HL-60 (cell line): ENCODE results near the gene POU2F2.

Source experiments
- DNase-seq, 2 experiments: peaks; one replicate each; pipeline ENCODE4 v3.0.0-alpha.2; 2010 to 2020; ENCODE audit warnings: low read depth in 1 of 2, low spot score in 1 of 2
- H3K27ac ChIP-seq: fragments of 250-450 bp; sonication (Bioruptor Pico); replicated peaks from 2 replicates; pipeline ENCODE4 v1.5.1; 2020; ENCODE audit warnings: mild to moderate bottlenecking, moderate library complexity
- H3K27me3 ChIP-seq: fragments of 250-450 bp; sonication (Bioruptor Pico); 2 replicates; pipeline ENCODE4 v1.5.1; 2021; ENCODE audit warnings: mild to moderate bottlenecking, moderate library complexity; ENCODE audit not compliant: insufficient read depth, poor library complexity, severe bottlenecking
- H3K4me3 ChIP-seq: replicated peaks from 2 replicates; pipeline ENCODE4 v1.5.1; 2011; ENCODE audit warnings: mild to moderate bottlenecking, control low read depth, low read length; ENCODE audit not compliant: insufficient read depth
- CTCF ChIP-seq: IDR thresholded peaks from one replicate; pipeline ENCODE4 v1.5.1; 2011; ENCODE audit warnings: low read length, control low read depth, inconsistent platforms; ENCODE audit not compliant: insufficient read depth
- GABPA ChIP-seq: IDR thresholded peaks from 2 replicates; pipeline ENCODE4 v1.6.1; 2012; ENCODE audit warnings: low read depth
- POLR2AphosphoS5 ChIP-seq: IDR thresholded peaks from 2 replicates; pipeline ENCODE4 v1.6.1; 2012; ENCODE audit warnings: low read depth
- REST ChIP-seq: IDR thresholded peaks from 2 replicates; pipeline ENCODE4 v1.6.1; 2012; ENCODE audit warnings: low read depth; ENCODE audit not compliant: insufficient replicate concordance
- SPI1 ChIP-seq: IDR thresholded peaks from 2 replicates; pipeline ENCODE4 v1.6.1; 2012; ENCODE audit warnings: low read depth, mild to moderate bottlenecking, borderline replicate concordance

The POU2F2 gene

GRCh38 chr19:42130254-42130573 is 2.0 kb downstream of the POU2F2 start:
- H3K27ac ChIP-seq, result no peak overlapping the region
- TF ChIP-seq SPI1, result no peak
- TF ChIP-seq POLR2AphosphoS5, result no peak
- no peak for TF ChIP-seq GABPA
- no peak for TF ChIP-seq CTCF
- TF ChIP-seq REST, result no peak
- DNase-seq, result no peak
- H3K4me3 ChIP-seq, result no peak overlapping the region
- H3K27me3 ChIP-seq, result peaks cover 8% of the 10 kb centered on the region

DNA sequence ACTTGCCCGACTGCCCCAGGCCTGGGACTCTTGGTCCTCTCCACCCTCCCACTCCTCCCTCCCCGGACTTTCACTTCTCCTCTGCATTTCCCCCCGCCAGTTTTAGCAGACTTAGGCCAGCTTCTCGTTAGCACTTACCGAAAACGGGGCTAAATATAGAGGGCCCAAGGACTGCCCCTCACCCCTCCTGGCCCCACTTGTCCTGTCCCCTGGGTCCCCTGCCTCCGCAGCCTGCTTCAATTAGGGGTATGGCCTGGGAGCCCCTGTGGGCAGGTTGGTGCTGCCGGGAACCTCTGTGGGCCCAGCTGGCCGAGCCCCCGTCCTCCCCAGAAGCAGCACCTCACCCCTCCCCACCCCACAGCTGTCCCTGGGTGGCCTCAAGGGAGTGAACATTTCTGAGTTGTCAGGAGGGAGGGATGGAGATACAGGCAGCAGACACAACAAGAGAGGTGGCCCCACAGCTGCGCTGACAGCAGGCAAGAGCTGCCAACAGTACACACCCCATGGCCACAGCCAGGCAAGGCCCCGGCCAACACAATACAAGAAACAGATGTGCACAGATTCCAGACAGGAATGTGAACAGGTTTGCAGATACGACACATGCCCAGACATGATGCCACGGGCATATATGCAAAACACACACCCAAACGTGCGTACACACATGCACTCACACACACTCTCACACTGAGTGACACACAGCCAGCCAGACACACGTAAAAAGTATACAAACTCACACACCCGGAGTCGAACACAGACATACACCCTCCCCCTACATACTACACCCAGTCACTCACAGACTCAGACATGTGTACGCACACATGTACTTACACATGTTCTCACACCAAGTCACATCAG is 2.6 kb downstream of the POU2F2 start:
- H3K27ac ChIP-seq, result no peak overlapping the region
- peak in 1 of 2 experiments; percentile 40 for DNase-seq
- no peak overlapping the region for H3K4me3 ChIP-seq

DNA sequence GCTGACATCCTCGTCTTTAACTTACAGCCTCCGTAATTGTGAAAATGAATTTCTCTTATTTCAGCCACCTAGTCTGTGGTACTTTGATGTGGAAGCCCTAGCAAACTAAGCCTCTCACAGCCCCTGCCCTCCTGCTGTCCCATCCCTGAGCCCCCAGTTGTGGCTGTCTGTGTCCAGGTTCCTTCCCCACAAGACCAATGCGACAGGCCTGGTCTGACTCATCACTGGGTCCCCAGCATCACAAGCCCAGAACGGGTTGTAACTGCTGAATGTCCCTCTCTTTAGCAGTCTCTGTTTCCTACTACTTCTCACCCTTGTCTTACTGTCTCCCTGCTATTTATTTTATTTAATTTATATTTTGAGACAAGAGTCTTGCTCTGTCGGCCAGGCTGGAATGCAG is 5.7 kb downstream of the POU2F2 start:
- TF ChIP-seq REST (no peak), SPI1 (no peak), CTCF (no peak), POLR2AphosphoS5 (no peak), GABPA (no peak)
- Histone ChIP-seq H3K27ac (no peak overlapping the region), H3K4me3 (no peak overlapping the region), H3K27me3 (no peaks in the 10 kb centered on the region)
- DNase-seq, result no peak

More for the DNA sequence above, 2.6 kb downstream of the POU2F2 start:
- TF ChIP-seq SPI1 (0 out of 2 replicates have a peak, but pooled peaks have one; percentile 14), GABPA (no peak)
- peaks cover 8% of the 10 kb centered on the region for H3K27me3 ChIP-seq

GRCh38 chr19:42125536-42125935 is 6.7 kb downstream of the POU2F2 start:
- DNase-seq, result no peak
- no peak overlapping the region for H3K27ac ChIP-seq
- no peaks in the 10 kb centered on the region for H3K27me3 ChIP-seq
- TF ChIP-seq POLR2AphosphoS5 (no peak), SPI1 (no peak), REST (no peak), GABPA (no peak), CTCF (no peak)
- no peak overlapping the region for H3K4me3 ChIP-seq
